H1 (cell line): Measurements from ENCODE around the gene MYL6. TPM values are rescaled to one million over a fixed set of nuclear protein-coding genes. Genes with fewer than 3 reads are reported as not detected.

Experiments used
- CTCF ChIA-PET: fragments of 300-600 bp; sonication (Branson Sonifier 250); formaldehyde crosslinking; loops from one replicate; lab custom pipeline; 2021; ENCODE audit not compliant: partially characterized antibody; lab: Charles Lee
- POLR2A ChIA-PET: fragments of 300-600 bp; sonication (Branson Sonifier 250); formaldehyde crosslinking; loops from one replicate; lab custom pipeline; 2021; ENCODE audit warnings: inconsistent platforms; ENCODE audit not compliant: partially characterized antibody; lab: Charles Lee
- DNase-seq, 2 experiments: peaks; one replicate each; pipeline versions ENCODE4 v3.0.0 to v3.0.0-alpha.2; 2010 to 2022; ENCODE audit warnings: low spot score in 2 of 2, low read depth in 1 of 2, mixed read lengths in 1 of 2
- FAIRE-seq: peaks from 2 replicates; lab custom pipeline; 2011; peaks lifted over from hg19 to GRCh38; lab: Jason Lieb, UNC
- H2AFZ ChIP-seq: 2 replicates; pipeline ENCODE4 v1.8.1; 2012; ENCODE audit warnings: low read length, inconsistent platforms
- H2AK5ac ChIP-seq: 2 replicates; pipeline ENCODE4 v1.6.1; 2013; ENCODE audit warnings: low read depth, low read length
- H2BK120ac ChIP-seq: replicated peaks from 2 replicates; pipeline ENCODE3; 2013; ENCODE audit warnings: low read depth, low read length, inconsistent platforms
- H2BK12ac ChIP-seq: 2 replicates; pipeline ENCODE4 v1.6.1; 2013; ENCODE audit warnings: low read depth, low read length
- H2BK15ac ChIP-seq: 2 replicates; pipeline ENCODE4 v1.6.1; 2013; ENCODE audit warnings: low read length
- H2BK20ac ChIP-seq: 2 replicates; pipeline ENCODE4 v1.6.1; 2013; ENCODE audit warnings: low read length
- H2BK5ac ChIP-seq: 2 replicates; pipeline ENCODE4 v1.6.1; 2013; ENCODE audit warnings: low read depth, low read length
- H3K14ac ChIP-seq: 2 replicates; pipeline ENCODE4 v1.6.1; 2013; ENCODE audit warnings: inconsistent platforms; ENCODE audit not compliant: insufficient read length
- H3K18ac ChIP-seq: 2 replicates; pipeline ENCODE4 v1.6.1; 2013; ENCODE audit warnings: low read length; ENCODE audit errors: extremely low read depth
- H3K23ac ChIP-seq: 2 replicates; pipeline ENCODE4 v1.6.1; 2013; ENCODE audit warnings: inconsistent platforms; ENCODE audit not compliant: insufficient read length
- H3K23me2 ChIP-seq: 2 replicates; pipeline ENCODE4 v1.6.1; 2013; ENCODE audit warnings: low read depth, low read length
- H3K27ac ChIP-seq: 2 replicates; pipeline ENCODE4 v1.6.1; 2011; ENCODE audit warnings: low read depth, low read length, inconsistent platforms
- H3K27me3 ChIP-seq, 4 experiments: replicated peaks in 1 of 4; 1 replicate in 1 of 4; 2 replicates in 3 of 4; pipeline versions ENCODE4 v1.6.1 to v1.8.1; 2011 to 2013; ENCODE audit warnings: low read length in 3 of 4, mild to moderate bottlenecking in 3 of 4, inconsistent platforms in 2 of 4, mixed read lengths in 2 of 4, moderate library complexity in 1 of 4; ENCODE audit not compliant: control insufficient read depth in 3 of 4, insufficient read depth in 3 of 4; ENCODE audit errors: extremely low read depth in 1 of 4
- H3K36me3 ChIP-seq, 4 experiments: 2 replicates each; pipeline versions ENCODE4 v1.6.1 to v1.8.1; 2011 to 2013; ENCODE audit warnings: mild to moderate bottlenecking in 4 of 4, low read length in 3 of 4, moderate library complexity in 2 of 4, control low read depth in 1 of 4, inconsistent platforms in 1 of 4; ENCODE audit not compliant: insufficient read depth in 4 of 4, control insufficient read depth in 2 of 4
- H3K4ac ChIP-seq: replicated peaks from 2 replicates; pipeline ENCODE3; 2013; ENCODE audit warnings: low read length, low read depth, mixed read lengths, inconsistent platforms; ENCODE audit not compliant: insufficient read length
- H3K4me1 ChIP-seq, 4 experiments: replicated peaks in 1 of 4; 1 replicate in 1 of 4; 2 replicates in 3 of 4; pipeline versions ENCODE4 v1.6.1 to v1.8.1; 2011 to 2013; ENCODE audit warnings: low read length in 3 of 4, inconsistent platforms in 2 of 4, mixed read lengths in 1 of 4; ENCODE audit not compliant: insufficient read depth in 4 of 4, control insufficient read depth in 3 of 4
- H3K4me2 ChIP-seq, 2 experiments: 2 replicates each; pipeline versions ENCODE4 v1.6.1 to v1.8.1; 2011 to 2013; ENCODE audit warnings: low read depth in 2 of 2, low read length in 2 of 2, control low read depth in 1 of 2, inconsistent platforms in 1 of 2, mild to moderate bottlenecking in 1 of 2; ENCODE audit not compliant: insufficient read depth in 1 of 2
- H3K4me3 ChIP-seq, 4 experiments: fragments of 200-600, 300-600 bp in 1 of 4; sonication (generic), shearing (Covaris generic), sonication (Bioruptor Twin) in 1 of 4; 2 replicates each; pipeline versions ENCODE4 v1.5.1 to v1.8.1; 2011 to 2016; ENCODE audit warnings: low read length in 4 of 4, low read depth in 3 of 4, control low read depth in 2 of 4, inconsistent platforms in 2 of 4, mild to moderate bottlenecking in 2 of 4, mixed read lengths in 1 of 4, moderate library complexity in 1 of 4; ENCODE audit not compliant: insufficient read depth in 2 of 4; ENCODE audit errors: extremely low read depth in 1 of 4
- H3K56ac ChIP-seq: replicated peaks from 2 replicates; pipeline ENCODE3; 2013; ENCODE audit warnings: low read depth, mild to moderate bottlenecking, mixed read lengths, low read length, inconsistent platforms; ENCODE audit not compliant: insufficient read length
- H3K79me1 ChIP-seq: 2 replicates; pipeline ENCODE4 v1.6.1; 2013; ENCODE audit warnings: low read depth, low read length, control low read depth
- H3K79me2 ChIP-seq, 2 experiments: 2 replicates each; pipeline versions ENCODE4 v1.6.1 to v1.8.1; 2012 to 2013; ENCODE audit warnings: low read length in 2 of 2, mild to moderate bottlenecking in 2 of 2, inconsistent platforms in 1 of 2; ENCODE audit not compliant: insufficient read depth in 2 of 2, control insufficient read depth in 1 of 2
- H3K9ac ChIP-seq, 4 experiments: replicated peaks in 1 of 4; 1 replicate in 1 of 4; 2 replicates in 3 of 4; pipeline versions ENCODE4 v1.6.1 to v1.8.1; 2011 to 2013; ENCODE audit warnings: low read depth in 3 of 4, low read length in 3 of 4, control low read depth in 2 of 4, mild to moderate bottlenecking in 2 of 4, moderate library complexity in 2 of 4, inconsistent platforms in 1 of 4; ENCODE audit errors: extremely low read depth in 1 of 4
- H3K9me3 ChIP-seq, 2 experiments: 2 replicates each; pipeline versions ENCODE4 v1.6.1 to v1.8.1; 2012 to 2013; ENCODE audit warnings: mild to moderate bottlenecking in 2 of 2, moderate library complexity in 2 of 2, control low read depth in 1 of 2, inconsistent platforms in 1 of 2, low read depth in 1 of 2, low read length in 1 of 2, mixed read lengths in 1 of 2; ENCODE audit not compliant: insufficient read depth in 2 of 2
- H4K20me1 ChIP-seq, 2 experiments: replicated peaks in 1 of 2; 2 replicates each; pipeline versions ENCODE3 to v1.8.1; 2011 to 2013; ENCODE audit warnings: inconsistent platforms in 2 of 2, low read length in 2 of 2, mild to moderate bottlenecking in 1 of 2; ENCODE audit not compliant: insufficient read depth in 2 of 2, control insufficient read depth in 1 of 2
- H4K5ac ChIP-seq: 2 replicates; pipeline ENCODE4 v1.6.1; 2013; ENCODE audit warnings: low read length, low read depth, mixed read lengths, inconsistent platforms; ENCODE audit not compliant: insufficient read length
- H4K8ac ChIP-seq: 2 replicates; pipeline ENCODE4 v1.8.0; 2013; ENCODE audit warnings: mild to moderate bottlenecking, moderate library complexity, low read length, inconsistent platforms; ENCODE audit not compliant: insufficient read depth; ENCODE audit errors: extremely low read depth
- H4K91ac ChIP-seq: replicated peaks from 2 replicates; pipeline ENCODE3; 2013; ENCODE audit warnings: low read length, mixed read lengths, inconsistent platforms; ENCODE audit not compliant: insufficient read length
- ATF2 ChIP-seq: IDR thresholded peaks from 2 replicates; pipeline ENCODE4 v1.6.1; 2012; ENCODE audit warnings: low read length, inconsistent platforms
- BACH1 ChIP-seq: IDR thresholded peaks from 2 replicates; pipeline ENCODE4 v1.6.1; 2012; ENCODE audit warnings: low read length, improper control_type of control experiment
- BRCA1 ChIP-seq: IDR thresholded peaks from 2 replicates; pipeline ENCODE4 v1.6.1; 2012; ENCODE audit warnings: low read depth, low read length, improper control_type of control experiment
- NANOG ChIP-seq: IDR thresholded peaks from 2 replicates; pipeline ENCODE4 v1.6.1; 2011; ENCODE audit warnings: low read length, low read depth, mild to moderate bottlenecking, inconsistent platforms; ENCODE audit not compliant: insufficient read depth, poor library complexity, severe bottlenecking
- NRF1 ChIP-seq: IDR thresholded peaks from 2 replicates; pipeline ENCODE4 v1.6.1; 2011; ENCODE audit warnings: mild to moderate bottlenecking, low read depth, low read length, improper control_type of control experiment
- RAD21 ChIP-seq, 2 experiments: IDR thresholded peaks in 1 of 2; conservative IDR thresholded peaks in 1 of 2; 2 replicates each; pipeline ENCODE4 v1.6.1; 2011; ENCODE audit warnings: low read depth in 2 of 2, low read length in 2 of 2, improper control_type of control experiment in 1 of 2, inconsistent platforms in 1 of 2, mild to moderate bottlenecking in 1 of 2, moderate library complexity in 1 of 2
- RNF2 ChIP-seq: fragments of 200-900, 300-1000 bp; sonication (generic); IDR thresholded peaks from 2 replicates; pipeline ENCODE4 v1.7.1; 2016; ENCODE audit warnings: borderline replicate concordance, low read depth, mild to moderate bottlenecking, antibody characterized with exemption, low read length; ENCODE audit not compliant: poor library complexity, severe bottlenecking; ENCODE audit errors: missing control alignments
- USF2 ChIP-seq: IDR thresholded peaks from 2 replicates; pipeline ENCODE4 v1.6.1; 2011; ENCODE audit warnings: low read length, improper control_type of control experiment
- WGBS, 2 experiments: shearing (Covaris generic) in 1 of 2; methylation state at CpG; one replicate each; pipeline versions ENCODE4 v1.1.6 to v1.1.7; 2013 to 2015; ENCODE audit warnings: low lambda C conversion rate in 2 of 2, mixed read lengths in 2 of 2, inconsistent platforms in 1 of 2, low coverage in 1 of 2, missing lambda C conversion rate in 1 of 2; ENCODE audit not compliant: insufficient replicate concordance in 2 of 2, insufficient coverage in 1 of 2, insufficient read length in 1 of 2; ENCODE audit errors: extremely low coverage in 1 of 2, missing lambda C conversion rate in 1 of 2; 5-methylcytosine and 5-hydroxymethylcytosine counted together
- polyA plus RNA-seq, 7 experiments: library from polyadenylated mRNA; depleted of rRNA in 3 of 7; stranded (reverse) in 5 of 7; unstranded in 2 of 7; fragments of >200 nt in 5 of 7; fragments of 200-250 nt in 2 of 7; gene quantifications; 1 replicate in 5 of 7; 2 replicates in 1 of 7; 4 replicates in 1 of 7; pipeline versions ENCODE4 v1.2.1 to v1.2.3, GENCODE V29; 2011 to 2013; ENCODE audit warnings: missing spikeins in 2 of 7, mixed read lengths in 2 of 7
- total RNA-seq: library from RNA; stranded (reverse); fragmentation: NEBNext Ultra II Directional; extraction: Animal tissue kit (Norgen Biotek cat#: 25700); gene quantifications from 2 replicates; pipeline ENCODE4 v1.2.1, GENCODE V29; 2021

The MYL6 gene
- total and polyA plus RNA-seq, 2 of the 8 experiments (the other 6 are each of a cell fraction or from before 2014, with no cell fraction given): 1,130 to 2,279 TPM

- H3K23ac ChIP-seq: no peak overlapping the region
- H4K20me1 ChIP-seq: peaks cover 0 to 3% of the 10 kb centered on the region in 2 experiments
- peaks cover 10% of the 10 kb centered on the region for H3K23me2 ChIP-seq
- H3K36me3 ChIP-seq: peaks cover 0 to 19% (median 7%) of the 10 kb centered on the region in 4 experiments; a peak in 7 of 8 replicates
- WGBS, 2 experiments: 93% methylated on average over 11 of the region's 11 CpGs; no CpG with 5 or more reads in 1 of the 2 experiments
- H3K79me2 ChIP-seq: peaks cover 3 to 13% of the 10 kb centered on the region in 2 experiments; a peak in 3 of 4 replicates
- H2AFZ ChIP-seq: no peak overlapping the region
- POLR2A ChIA-PET: interaction anchor here (1.3 to 7.1 kb wide), 3 partner anchors 11 to 115 kb away, joined by 3 to 267 read pairs (median 4); partner anchors contain the start of gene PA2G4
- no peak overlapping the region for H4K5ac ChIP-seq
- no peak overlapping the region for H3K9ac ChIP-seq
- no peak overlapping the region for H2BK15ac ChIP-seq
- no peak overlapping the region for H3K56ac ChIP-seq
- no peak overlapping the region for H3K18ac ChIP-seq
- H3K4me3 ChIP-seq: no peak overlapping the region
- no peak overlapping the region for H3K4me2 ChIP-seq
- no peak overlapping the region for H2BK20ac ChIP-seq
- H3K4ac ChIP-seq: no peak overlapping the region
- H2BK5ac ChIP-seq: no peak overlapping the region
- no peak for DNase-seq
- no peak overlapping the region for H2BK120ac ChIP-seq
- H3K79me1 ChIP-seq: no peaks in the 10 kb centered on the region; the same call in 1 of the 2 replicates
- peak overlapping the region; percentile 4; the same call in 1 of the 2 replicates for H4K8ac ChIP-seq
- peaks cover 0 to 10% (median 7%) of the 10 kb centered on the region in 4 experiments; a peak in 5 of 7 replicates for H3K4me1 ChIP-seq
- no peak overlapping the region for H3K14ac ChIP-seq
- FAIRE-seq: no peak
- CTCF ChIA-PET: interaction anchor here (0.6 to 5.3 kb wide), 7 partner anchors 8 to 1493 kb away, joined by 3 to 47 read pairs (median 22); partner anchors contain the start of genes ESYT1, MYL6B and RNF41
- no peaks in the 10 kb centered on the region for H3K9me3 ChIP-seq
- H2AK5ac ChIP-seq: no peak overlapping the region
- H3K27me3 ChIP-seq: no peaks in the 10 kb centered on the region
- H4K91ac ChIP-seq: no peak overlapping the region
- H2BK12ac ChIP-seq: no peak overlapping the region
- H3K27ac ChIP-seq: no peak overlapping the region
- TF ChIP-seq BACH1 (no peak), ATF2 (no peak), RNF2 (no peak), RAD21 (IDR thresholded peaks at IDR 0.05 in 1 of 2, conservative IDR thresholded peaks at IDR 0.05 in 1 of 2; ENCODE audit: low read depth in 2 of 2, low read length in 2 of 2) (no peak), USF2 (no peak), NRF1 (no peak), NANOG (no peak), BRCA1 (no peak)
Observed at GRCh38 chr12:56121204-56121870, 36.8 kb upstream of the MYL6 start.
